K562 (cell line): ENCODE results near the gene MROH8.

Experiments used
- CHD2 ChIP-seq: IDR thresholded peaks from 2 replicates; pipeline ENCODE4 v1.6.1; 2011; ENCODE audit warnings: low read depth, low read length
- CTCF ChIP-seq, 3 experiments: IDR thresholded peaks in 2 of 3; conservative IDR thresholded peaks in 1 of 3; 2 replicates each; pipeline ENCODE4 v1.5.1; 2011 to 2012; ENCODE audit warnings: low read length in 3 of 3, mild to moderate bottlenecking in 3 of 3, control low read depth in 2 of 3, improper control_type of control experiment in 1 of 3, inconsistent platforms in 1 of 3, low read depth in 1 of 3, mixed read lengths in 1 of 3, moderate library complexity in 1 of 3; ENCODE audit not compliant: insufficient read depth in 2 of 3
- HDAC1 ChIP-seq, 2 experiments: fragments of 450-650 bp; IDR thresholded peaks; 2 replicates each; pipeline ENCODE4 v1.6.1; 2016 to 2017; ENCODE audit warnings: inconsistent platforms in 1 of 2, mild to moderate bottlenecking in 1 of 2, moderate library complexity in 1 of 2
- HDAC2 ChIP-seq: fragments of 450-650 bp; IDR thresholded peaks from 2 replicates; pipeline ENCODE4 v1.6.1; 2016; ENCODE audit warnings: mild to moderate bottlenecking
- HIVEP1 ChIP-seq: fragments of 250-450 bp; sonication (Bioruptor Pico); IDR thresholded peaks from 2 replicates; pipeline ENCODE4 v1.4.0; 2020; ENCODE audit warnings: mild to moderate bottlenecking
- KDM5B ChIP-seq: fragments of 200-600 bp; sonication (generic); IDR thresholded peaks from 2 replicates; pipeline ENCODE4 v1.6.1; 2012; ENCODE audit warnings: low read depth, mild to moderate bottlenecking, moderate library complexity, low read length, control low read depth, inconsistent platforms; ENCODE audit not compliant: insufficient replicate concordance
- KLF16 ChIP-seq: IDR thresholded peaks from 2 replicates; pipeline ENCODE4 v1.6.1; 2016; ENCODE audit warnings: antibody characterized with exemption
- LCOR ChIP-seq: sonication (generic); formaldehyde crosslinking; IDR thresholded peaks from 2 replicates; pipeline ENCODE4 v1.8.0; 2022; ENCODE audit warnings: mild to moderate bottlenecking, missing genetic modification reagents
- MAFK ChIP-seq: IDR thresholded peaks from 2 replicates; pipeline ENCODE4 v1.6.1; 2011; ENCODE audit warnings: low read length, improper control_type of control experiment
- NFRKB ChIP-seq: fragments of 450-650 bp; IDR thresholded peaks from 2 replicates; pipeline ENCODE4 v1.6.1; 2016; ENCODE audit warnings: low read depth
- ZBTB26 ChIP-seq: fragments of 450-650 bp; formaldehyde crosslinking; IDR thresholded peaks from 2 replicates; pipeline ENCODE4 v1.4.0; 2022; ENCODE audit warnings: missing genetic modification characterization
- ZNF395 ChIP-seq: fragments of 200-800 bp; sonication (Bioruptor generic); IDR thresholded peaks from 2 replicates; pipeline ENCODE4 v1.6.1; 2017; ENCODE audit warnings: missing genetic modification characterization, missing compliant biosample characterization

GRCh38 chr20:37165031-37165430 lies 14.3 kb downstream of the MROH8 start:
- TF ChIP-seq CTCF (IDR thresholded peaks at IDR 0.05 in 2 of 3, conservative IDR thresholded peaks at IDR 0.05 in 1 of 3; ENCODE audit: insufficient read depth in 2 of 3, low read depth in 1 of 3, low read length in 3 of 3) (no peak), KLF16 (no peak), KDM5B (no peak), MAFK (no peak), ZBTB26 (CRISPR knock-in tag) (no peak), NFRKB (no peak), CHD2 (no peak), ZNF395 (no peak), HDAC2 (no peak), LCOR (CRISPR knock-in tag) (no peak), HIVEP1 (CRISPR knock-in tag) (no peak), HDAC1 (IDR thresholded peaks at IDR 0.05) (no peak)
